GM12878 (cell line): ENCODE results near the gene FOXD2. TPM values are rescaled to one million over a fixed set of nuclear protein-coding genes. Genes with fewer than 3 reads are reported as not detected.

Experiments
- ATAC-seq: fragments of 200-7000 bp; cut with Tn5 transposase; 3 replicates; pipeline ENCODE4 v1.9.1; 2020; ENCODE audit warnings: mild to moderate bottlenecking, moderate library complexity
- BruUV-seq: library from RNA; stranded (reverse); fragments of 400-500 nt; replicated peaks from 2 replicates; lab custom pipeline; 2021; lab: Mats Ljungman, UMichigan
- CTCF ChIA-PET: fragments of 300-600 bp; sonication (Branson Sonifier 250); formaldehyde crosslinking; extraction: SDS; loops from one replicate; lab custom pipeline; 2021; ENCODE audit warnings: inconsistent platforms; lab: Yijun Ruan, JAX
- POLR2A ChIA-PET: fragments of 350-600 bp; formaldehyde crosslinking; extraction: SDS; loops from one replicate; lab custom pipeline; 2021; ENCODE audit warnings: inconsistent platforms; lab: Charles Lee
- RAD21 ChIA-PET: fragments of 300-600 bp; sonication (Branson Sonifier 250); formaldehyde crosslinking; loops from one replicate; lab custom pipeline; 2023; ENCODE audit warnings: antibody characterized with exemption; ENCODE audit not compliant: unreplicated experiment; lab: Charles Lee
- SMC1A ChIA-PET: fragments of 300-600 bp; sonication (Branson Sonifier 250); formaldehyde crosslinking; loops from one replicate; lab custom pipeline; 2023; ENCODE audit not compliant: unreplicated experiment, uncharacterized antibody; lab: Charles Lee
- DNase-seq: peaks from one replicate; pipeline ENCODE4 v3.0.0-alpha.2; 2011; ENCODE audit warnings: low read depth, low spot score
- FAIRE-seq: peaks from 3 replicates; lab custom pipeline; 2011; peaks lifted over from hg19 to GRCh38; lab: Jason Lieb, UNC
- H2AFZ ChIP-seq: 2 replicates; pipeline ENCODE4 v1.6.0; 2011; ENCODE audit warnings: low read depth, low read length, control low read depth; ENCODE audit not compliant: control insufficient read depth
- H3K27ac ChIP-seq: 2 replicates; pipeline ENCODE4 v1.5.1; 2011; ENCODE audit warnings: control low read depth; ENCODE audit not compliant: control insufficient read depth, insufficient read depth
- H3K27me3 ChIP-seq, 2 experiments: replicated peaks in 1 of 2; 2 replicates each; pipeline versions ENCODE4 v1.6.0 to v1.6.1; 2011; ENCODE audit warnings: low read length in 1 of 2; ENCODE audit not compliant: control insufficient read depth in 2 of 2, insufficient read depth in 2 of 2
- H3K36me3 ChIP-seq, 2 experiments: 2 replicates each; pipeline ENCODE4 v1.5.1; 2011; ENCODE audit warnings: low read length in 1 of 2; ENCODE audit not compliant: control insufficient read depth in 2 of 2, insufficient read depth in 2 of 2
- H3K4me1 ChIP-seq: 2 replicates; pipeline ENCODE4 v1.6.1; 2011; ENCODE audit warnings: mild to moderate bottlenecking, low read length, moderate library complexity, mixed read lengths; ENCODE audit not compliant: control insufficient read depth, insufficient read depth
- H3K4me2 ChIP-seq: 2 replicates; pipeline ENCODE4 v1.6.0; 2011; ENCODE audit warnings: control low read depth; ENCODE audit not compliant: control insufficient read depth, insufficient read depth
- H3K4me3 ChIP-seq: fragments of 200-600 bp; sonication (generic); 2 replicates; pipeline ENCODE4 v1.5.1; 2016
- H3K79me2 ChIP-seq: 2 replicates; pipeline ENCODE4 v1.6.0; 2011; ENCODE audit warnings: low read length; ENCODE audit not compliant: control insufficient read depth, insufficient read depth
- H3K9ac ChIP-seq: 2 replicates; pipeline ENCODE4 v1.8.0; 2011; ENCODE audit warnings: low read length, control low read depth, mixed read lengths; ENCODE audit not compliant: control insufficient read depth, insufficient read depth
- H3K9me3 ChIP-seq: replicated peaks from 3 replicates; pipeline ENCODE4 v1.5.1; 2011; ENCODE audit warnings: mild to moderate bottlenecking, low read length; ENCODE audit not compliant: control insufficient read depth, insufficient read depth
- H4K20me1 ChIP-seq: 2 replicates; pipeline ENCODE4 v1.6.0; 2011; ENCODE audit not compliant: control insufficient read depth, insufficient read depth
- ASH2L ChIP-seq: fragments of 300-600, 200-600 bp; sonication (generic); IDR thresholded peaks from 2 replicates; pipeline ENCODE4 v1.6.1; 2017; ENCODE audit warnings: low read depth, mild to moderate bottlenecking, borderline replicate concordance
- BRCA1 ChIP-seq: IDR thresholded peaks from 2 replicates; pipeline ENCODE4 v1.6.1; 2011; ENCODE audit warnings: low read depth, low read length, improper control_type of control experiment
- CEBPB ChIP-seq, 2 experiments: fragments of 150-350 bp in 1 of 2; IDR thresholded peaks; 2 replicates each; pipeline ENCODE4 v1.6.1; 2012 to 2014; ENCODE audit warnings: low read depth in 2 of 2, low read length in 2 of 2, borderline replicate concordance in 1 of 2, inconsistent platforms in 1 of 2
- E4F1 ChIP-seq: fragments of 450-650 bp; IDR thresholded peaks from 2 replicates; pipeline ENCODE4 v1.6.1; 2018; ENCODE audit warnings: borderline replicate concordance, mild to moderate bottlenecking; ENCODE audit not compliant: partially characterized antibody
- FOS ChIP-seq: IDR thresholded peaks from 3 replicates; pipeline ENCODE4 v1.6.1; 2011; ENCODE audit warnings: borderline replicate concordance; ENCODE audit not compliant: insufficient read length; ENCODE audit errors: extremely low read depth
- IKZF2 ChIP-seq, 2 experiments: fragments of 450-650 bp; IDR thresholded peaks; 2 replicates each; pipeline ENCODE4 v1.6.1; 2017; ENCODE audit warnings: mild to moderate bottlenecking in 2 of 2, moderate library complexity in 2 of 2
- IRF5 ChIP-seq: fragments of 450-650 bp; IDR thresholded peaks from 2 replicates; pipeline ENCODE4 v1.6.1; 2017; ENCODE audit warnings: borderline replicate concordance
- NR2F1 ChIP-seq: fragments of 450-650 bp; conservative IDR thresholded peaks from 2 replicates; pipeline ENCODE4 v1.6.1; 2017; ENCODE audit warnings: mild to moderate bottlenecking
- PRDM15 ChIP-seq: fragments of 450-650 bp; formaldehyde crosslinking; IDR thresholded peaks from 2 replicates; pipeline ENCODE4 v1.4.0; 2020; ENCODE audit warnings: mild to moderate bottlenecking, moderate library complexity
- RCOR1 ChIP-seq: conservative IDR thresholded peaks from 2 replicates; pipeline ENCODE4 v1.6.1; 2012; ENCODE audit warnings: low read depth, low read length, improper control_type of control experiment
- SIX5 ChIP-seq: IDR thresholded peaks from 2 replicates; pipeline ENCODE4 v1.6.1; 2011; ENCODE audit warnings: mild to moderate bottlenecking, low read depth, low read length, moderate library complexity; ENCODE audit not compliant: severe bottlenecking
- SMARCA5 ChIP-seq: fragments of 450-650 bp; IDR thresholded peaks from 2 replicates; pipeline ENCODE4 v1.6.1; 2017; ENCODE audit warnings: mild to moderate bottlenecking
- SMC3 ChIP-seq: IDR thresholded peaks from 2 replicates; pipeline ENCODE4 v1.6.1; 2011; ENCODE audit warnings: low read length, improper control_type of control experiment, borderline replicate concordance
- USF1 ChIP-seq: IDR thresholded peaks from 2 replicates; pipeline ENCODE4 v1.6.1; 2011; ENCODE audit warnings: borderline replicate concordance, low read depth, mild to moderate bottlenecking, moderate library complexity, mixed read lengths, low read length; ENCODE audit not compliant: insufficient read depth; ENCODE audit errors: extremely low read length
- ZNF217 ChIP-seq: fragments of 450-650 bp; IDR thresholded peaks from 2 replicates; pipeline ENCODE4 v1.6.1; 2017; ENCODE audit warnings: antibody characterized with exemption, mild to moderate bottlenecking
- ZNF622 ChIP-seq: fragments of 450-650 bp; IDR thresholded peaks from 2 replicates; pipeline ENCODE4 v1.6.1; 2017; ENCODE audit warnings: mild to moderate bottlenecking, inconsistent platforms
- WGBS: methylation state at CpG from one replicate; pipeline ENCODE4 v1.1.6; 2016; ENCODE audit warnings: low lambda C conversion rate; ENCODE audit not compliant: insufficient replicate concordance, insufficient coverage; ENCODE audit errors: missing lambda C conversion rate; 5-methylcytosine and 5-hydroxymethylcytosine counted together
- in situ Hi-C: fragments of 300-500 bp; cut with MboI; formaldehyde crosslinking; loops from 9 replicates; pipeline ENCODE4 v1.14.3; 2018; ENCODE audit warnings: mixed read lengths
- intact Hi-C: fragments of 100-400 bp; cut with micrococcal nuclease; formaldehyde crosslinking; loops from one replicate; pipeline ENCODE4 v1.14.2; 2022; ENCODE audit not compliant: unreplicated experiment
- polyA plus RNA-seq, 11 experiments: library from polyadenylated mRNA; depleted of rRNA in 4 of 11; unstranded in 6 of 11; stranded (reverse) in 5 of 11; fragments of >200 nt; fragmentation: Nextera tagmentation in 4 of 11; fragmentation: Illumina TruSeq in 1 of 11; extraction: Ambion mirVana in 4 of 11; extraction: Trizol in 1 of 11; gene quantifications; 1 replicate in 1 of 11; 2 replicates in 10 of 11; pipeline versions ENCODE4 v1.2.1 to v1.2.3, GENCODE V29; 2011 to 2016; ENCODE audit warnings: inconsistent platforms in 2 of 11, missing spikeins in 2 of 11, low read depth in 1 of 11
- total RNA-seq, 4 experiments: library from RNA; depleted of rRNA in 3 of 4; stranded (reverse); fragments of >200 nt in 3 of 4; fragmentation: Illumina TruSeq in 1 of 4; extraction: Trizol in 1 of 4; gene quantifications; 2 replicates each; pipeline versions ENCODE4 v1.2.1 to v1.2.3, GENCODE V29; 2013 to 2021

The FOXD2 gene
- total and polyA plus RNA-seq, 10 of the 15 experiments (the other 5 are each of a cell fraction or from before 2014, with no cell fraction given), result under 0.01 to 0.27 (median 0.04) TPM; not detected in 1

GRCh38 chr1:47406966-47407365 is 30.9 kb upstream of the FOXD2 start:
- ChIA-PET POLR2A (no interaction called here), CTCF (interaction anchor here (3.1 kb wide), 1 partner anchor 18 kb away, joined by 14 read pairs; no protein-coding TSS in a partner anchor), RAD21 (interaction anchor here (1.3 kb wide), 1 partner anchor 31 kb away, joined by 3 read pairs; the partner anchor contains the start of gene FOXD2), SMC1A (no interaction called here)
- in situ Hi-C loops (no loop called here), intact Hi-C loops (no loop called here)
- no peak for TF ChIP-seq SMC3
- no peak for TF ChIP-seq FOS
- TF ChIP-seq IKZF2 (IDR thresholded peaks at IDR 0.05), result no peak
- TF ChIP-seq BRCA1, result no peak
- TF ChIP-seq E4F1, result no peak
- TF ChIP-seq NR2F1, result no peak
- no peak for TF ChIP-seq ASH2L
- TF ChIP-seq RCOR1, result no peak
- no peak for TF ChIP-seq ZNF622
- no peak for TF ChIP-seq PRDM15 (CRISPR knock-in tag)
- TF ChIP-seq CEBPB (IDR thresholded peaks at IDR 0.05; ENCODE audit: borderline replicate concordance in 1 of 2, low read depth in 2 of 2, low read length in 2 of 2), result no peak
- no peak for TF ChIP-seq USF1
- TF ChIP-seq ZNF217, result no peak
- no peak for TF ChIP-seq SIX5
- TF ChIP-seq IRF5, result no peak
- TF ChIP-seq SMARCA5, result no peak
- WGBS, result 62% methylated on average over 5 of the region's 5 CpGs
- no TSS peak for BruUV-seq
- no peaks in the 10 kb centered on the region for H3K9me3 ChIP-seq
- ATAC-seq (no peak), FAIRE-seq (no peak), DNase-seq (no peak)
- no peak overlapping the region for H2AFZ ChIP-seq
- H3K36me3 ChIP-seq, result no peaks in the 10 kb centered on the region
- H3K4me3 ChIP-seq, result no peak overlapping the region
- H3K4me2 ChIP-seq, result no peak overlapping the region
- no peaks in the 10 kb centered on the region for H3K4me1 ChIP-seq
- no peak overlapping the region for H3K27ac ChIP-seq
- H3K9ac ChIP-seq, result no peak overlapping the region
- H4K20me1 ChIP-seq, result no peaks in the 10 kb centered on the region
- H3K79me2 ChIP-seq, result no peaks in the 10 kb centered on the region
- peaks cover 0 to 1% of the 10 kb centered on the region in 2 experiments; a peak in 1 of 4 replicates for H3K27me3 ChIP-seq
